CD4-positive, alpha-beta memory T cell (primary cell): ENCODE data around the gene RAPGEF2. TPM values are rescaled to one million over a fixed set of nuclear protein-coding genes. Genes with fewer than 3 reads are reported as not detected.

Experiments
- CTCF ChIA-PET: fragments of 350-600 bp; sonication (Branson Sonifier 250); formaldehyde crosslinking; loops from one replicate; lab custom pipeline; 2021; ENCODE audit warnings: inconsistent platforms; ENCODE audit not compliant: partially characterized antibody; lab: Charles Lee
- POLR2A ChIA-PET: fragments of 350-600 bp; sonication (Branson Sonifier 250); formaldehyde crosslinking; loops from one replicate; lab custom pipeline; 2021; ENCODE audit not compliant: partially characterized antibody; lab: Charles Lee
- DNase-seq, 5 donors: peaks; one replicate each; pipeline versions ENCODE4 v3.0.0 to v3.0.0-alpha.2; 2020 to 2022; ENCODE audit warnings: mixed read lengths in 1 of 5
- H3K27ac ChIP-seq: one replicate; pipeline ENCODE4 v1.7.0; 2013; ENCODE audit warnings: low read depth, low read length
- H3K27me3 ChIP-seq: 2 replicates; pipeline ENCODE4 v1.7.0; 2013; ENCODE audit warnings: mild to moderate bottlenecking, low read length, moderate library complexity; ENCODE audit not compliant: insufficient read depth
- H3K36me3 ChIP-seq: 2 replicates; pipeline ENCODE4 v1.7.0; 2013; ENCODE audit warnings: mild to moderate bottlenecking, low read length, moderate library complexity; ENCODE audit not compliant: insufficient read depth
- H3K4me1 ChIP-seq: 2 replicates; pipeline ENCODE4 v1.7.0; 2013; ENCODE audit warnings: mild to moderate bottlenecking, low read length, moderate library complexity; ENCODE audit not compliant: insufficient read depth
- H3K4me3 ChIP-seq, 2 donors: one replicate each; pipeline ENCODE4 v1.7.0; 2013; ENCODE audit warnings: low read length in 2 of 2, mild to moderate bottlenecking in 1 of 2
- H3K9me3 ChIP-seq, 2 donors: one replicate each; pipeline ENCODE4 v1.7.0; 2013; ENCODE audit warnings: low read length in 2 of 2, control low read depth in 1 of 2; ENCODE audit not compliant: control insufficient read depth in 1 of 2
- H3K27ac Mint-ChIP-seq, 7 donors: one replicate each; pipeline ENCODE4 v1.8.0; 2020 to 2021; ENCODE audit warnings: mixed read lengths in 7 of 7, mild to moderate bottlenecking in 6 of 7, inconsistent platforms in 3 of 7, moderate library complexity in 3 of 7
- H3K27me3 Mint-ChIP-seq, 2 donors: one replicate each; pipeline ENCODE4 v1.8.0; 2020 to 2021; ENCODE audit warnings: mixed read lengths in 2 of 2
- H3K36me3 Mint-ChIP-seq, 2 donors: one replicate each; pipeline ENCODE4 v1.8.0; 2020 to 2021; ENCODE audit warnings: mixed read lengths in 2 of 2, inconsistent platforms in 1 of 2, mild to moderate bottlenecking in 1 of 2
- H3K4me1 Mint-ChIP-seq, 4 donors: one replicate each; pipeline ENCODE4 v1.8.0; 2020 to 2021; ENCODE audit warnings: mixed read lengths in 4 of 4, mild to moderate bottlenecking in 1 of 4
- H3K4me3 Mint-ChIP-seq, 8 donors: one replicate each; pipeline ENCODE4 v1.8.0; 2020 to 2021; ENCODE audit warnings: mixed read lengths in 8 of 8, mild to moderate bottlenecking in 7 of 8, moderate library complexity in 6 of 8, inconsistent platforms in 3 of 8
- H3K9me3 Mint-ChIP-seq, 8 donors: one replicate each; pipeline ENCODE4 v1.8.0; 2020 to 2021; ENCODE audit warnings: mixed read lengths in 8 of 8, mild to moderate bottlenecking in 5 of 8, inconsistent platforms in 3 of 8, moderate library complexity in 1 of 8
- intact Hi-C: fragments of 100-400 bp; cut with micrococcal nuclease; formaldehyde crosslinking; loops from one replicate; pipeline ENCODE4 v1.15.1; 2023
- polyA plus RNA-seq, 2 donors: library from polyadenylated mRNA; unstranded; fragments of 300-500 nt; fragmentation: Illumina TruSeq; gene quantifications; one replicate each; pipeline ENCODE4 v1.2.3, GENCODE V29; 2021
- total RNA-seq, 2 experiments: library from RNA; stranded (reverse); gene quantifications; one replicate each; pipeline ENCODE4 v1.2.3, GENCODE V29; 2021

Gene RAPGEF2
- total and polyA plus RNA-seq, 4 experiments from 2014 or later, result 0.69 to 27.9 (median 12.1) TPM

DNA sequence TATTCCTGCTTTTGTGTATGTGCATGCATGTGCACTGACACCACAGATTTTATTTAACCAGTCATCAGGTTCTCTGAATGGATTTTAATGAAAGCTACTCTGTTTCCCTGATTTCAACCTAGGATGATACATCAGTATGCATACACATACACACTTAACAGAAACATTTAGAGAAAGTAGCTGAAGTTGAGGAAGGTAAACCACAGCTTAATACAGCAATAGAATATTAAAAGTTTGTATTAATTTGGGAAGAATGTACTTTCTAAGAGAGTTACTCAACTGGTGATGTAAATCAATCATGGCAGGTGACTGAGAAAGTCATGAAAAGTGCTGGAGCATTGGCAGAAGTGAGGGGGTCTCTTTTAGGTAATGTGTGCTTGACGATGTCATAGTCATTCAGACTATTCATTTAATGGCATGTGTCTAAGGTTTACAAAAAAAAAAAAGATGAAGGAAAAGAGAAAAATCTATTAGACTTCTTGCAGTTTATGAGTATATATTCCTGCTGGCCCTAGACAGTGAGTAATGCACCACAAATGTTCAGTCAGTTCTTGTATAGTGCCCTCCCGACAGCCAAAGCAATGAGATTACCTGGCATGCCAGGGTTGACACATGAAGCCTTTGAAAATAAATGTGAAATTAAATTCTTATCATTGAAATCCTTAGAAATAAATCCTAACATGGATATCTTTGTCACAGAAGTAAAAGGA, 187.6 kb downstream of the RAPGEF2 start:
- Mint-ChIP-seq H3K9me3 (peaks cover 0 to 3% (median 0%) of the 10 kb centered on the region in 8 donors), H3K27ac (no peak overlapping the region), H3K4me3 (no peak overlapping the region), H3K27me3 (no peaks in the 10 kb centered on the region), H3K4me1 (no peaks in the 10 kb centered on the region), H3K36me3 (peaks cover 2 to 17% of the 10 kb centered on the region in 2 donors)
- Histone ChIP-seq H3K36me3 (no peaks in the 10 kb centered on the region), H3K4me1 (no peaks in the 10 kb centered on the region), H3K9me3 (no peaks in the 10 kb centered on the region), H3K27ac (no peak overlapping the region), H3K4me3 (no peak overlapping the region), H3K27me3 (no peaks in the 10 kb centered on the region)
- no peak for DNase-seq
- ChIA-PET CTCF (no interaction called here), POLR2A (no interaction called here)
- intact Hi-C loops, result no loop called here

DNA sequence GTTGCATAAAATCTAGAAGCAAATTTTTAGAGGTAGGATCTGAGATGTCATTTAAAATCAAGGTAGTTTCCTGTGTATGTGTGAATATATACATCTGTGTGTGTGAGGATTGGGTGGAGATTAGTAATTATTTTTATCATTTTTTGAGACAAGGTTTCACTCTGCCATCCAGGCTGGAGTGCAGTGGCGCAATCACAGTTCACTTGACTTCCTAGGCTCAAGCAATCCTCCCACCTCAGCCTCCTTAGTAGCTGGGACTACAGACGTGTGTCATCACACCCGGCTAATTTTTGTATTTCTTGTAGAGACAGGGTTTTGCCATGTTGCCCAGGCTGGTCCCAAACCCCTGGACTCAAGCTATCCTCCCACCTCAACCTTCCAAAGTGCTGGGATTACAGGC, 188.3 kb downstream of the RAPGEF2 start:
- intact Hi-C loops, result no loop called here
- Mint-ChIP-seq H3K27me3 (no peaks in the 10 kb centered on the region), H3K36me3 (peaks cover 2 to 14% of the 10 kb centered on the region in 2 donors), H3K27ac (no peak overlapping the region), H3K4me1 (peaks cover 0 to 2% (median under 1%) of the 10 kb centered on the region in 4 donors), H3K4me3 (no peak overlapping the region), H3K9me3 (peaks cover 0 to under 1% (median 0%) of the 10 kb centered on the region in 8 donors)
- H3K9me3 ChIP-seq, result no peaks in the 10 kb centered on the region
- no peak overlapping the region for H3K4me3 ChIP-seq
- DNase-seq, result no peak
- no peaks in the 10 kb centered on the region for H3K4me1 ChIP-seq
- POLR2A ChIA-PET, result no interaction called here
- CTCF ChIA-PET, result no interaction called here
- H3K27ac ChIP-seq, result no peak overlapping the region
- H3K27me3 ChIP-seq, result no peaks in the 10 kb centered on the region
- no peaks in the 10 kb centered on the region for H3K36me3 ChIP-seq

DNA sequence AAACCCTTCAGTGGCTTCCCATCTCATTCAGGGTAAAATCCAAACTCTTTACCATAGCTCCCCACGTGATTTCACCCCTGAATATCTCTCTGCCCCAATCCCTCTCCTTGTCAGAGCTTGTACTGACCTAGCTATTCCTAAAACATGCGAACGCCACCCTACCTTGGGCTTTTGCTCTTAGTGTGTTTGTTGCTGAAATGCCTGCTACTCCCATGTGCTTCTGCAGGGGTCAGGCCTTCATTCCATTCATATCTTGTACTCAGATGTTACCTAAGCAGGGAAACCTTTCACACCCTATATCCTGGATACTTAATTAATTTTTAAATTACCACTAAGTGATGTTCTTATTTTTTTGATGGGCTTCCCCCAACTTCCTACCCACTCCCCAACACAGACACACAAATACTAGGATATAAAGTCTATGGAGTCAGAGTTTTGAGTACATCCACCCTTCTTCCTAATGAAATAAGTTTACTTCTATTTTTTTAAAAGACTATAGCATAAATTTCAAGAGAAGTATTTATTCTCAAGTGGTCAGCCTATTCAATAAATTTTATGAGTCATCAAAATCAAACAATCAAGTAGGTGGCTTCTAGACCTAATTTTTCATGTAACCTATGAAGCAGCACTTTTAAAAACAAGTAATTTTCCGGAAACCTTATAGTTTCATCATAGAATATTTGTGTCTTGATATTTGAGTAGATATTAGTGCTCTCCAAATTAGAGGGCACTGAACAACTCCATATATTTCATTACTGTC, 189.4 kb downstream of the RAPGEF2 start:
- H3K4me3 Mint-ChIP-seq, result peak overlapping the region in 1 of 8 donors; percentile 27
- peaks cover 0 to 3% (median under 1%) of the 10 kb centered on the region in 4 donors for H3K4me1 Mint-ChIP-seq
- H3K9me3 ChIP-seq, result no peaks in the 10 kb centered on the region
- no peaks in the 10 kb centered on the region for H3K27me3 Mint-ChIP-seq
- H3K27ac Mint-ChIP-seq, result peak overlapping the region in 2 of 7 donors; percentile 50 to 79
- intact Hi-C loops, result no loop called here
- no peak for DNase-seq
- no peaks in the 10 kb centered on the region for H3K27me3 ChIP-seq
- no peak overlapping the region for H3K4me3 ChIP-seq
- ChIA-PET POLR2A (no interaction called here), CTCF (no interaction called here)
- H3K9me3 Mint-ChIP-seq, result no peaks in the 10 kb centered on the region
- H3K36me3 ChIP-seq, result no peaks in the 10 kb centered on the region
- H3K27ac ChIP-seq, result no peak overlapping the region
- H3K36me3 Mint-ChIP-seq, result peaks cover 2 to 9% of the 10 kb centered on the region in 2 donors
- no peaks in the 10 kb centered on the region for H3K4me1 ChIP-seq

DNA sequence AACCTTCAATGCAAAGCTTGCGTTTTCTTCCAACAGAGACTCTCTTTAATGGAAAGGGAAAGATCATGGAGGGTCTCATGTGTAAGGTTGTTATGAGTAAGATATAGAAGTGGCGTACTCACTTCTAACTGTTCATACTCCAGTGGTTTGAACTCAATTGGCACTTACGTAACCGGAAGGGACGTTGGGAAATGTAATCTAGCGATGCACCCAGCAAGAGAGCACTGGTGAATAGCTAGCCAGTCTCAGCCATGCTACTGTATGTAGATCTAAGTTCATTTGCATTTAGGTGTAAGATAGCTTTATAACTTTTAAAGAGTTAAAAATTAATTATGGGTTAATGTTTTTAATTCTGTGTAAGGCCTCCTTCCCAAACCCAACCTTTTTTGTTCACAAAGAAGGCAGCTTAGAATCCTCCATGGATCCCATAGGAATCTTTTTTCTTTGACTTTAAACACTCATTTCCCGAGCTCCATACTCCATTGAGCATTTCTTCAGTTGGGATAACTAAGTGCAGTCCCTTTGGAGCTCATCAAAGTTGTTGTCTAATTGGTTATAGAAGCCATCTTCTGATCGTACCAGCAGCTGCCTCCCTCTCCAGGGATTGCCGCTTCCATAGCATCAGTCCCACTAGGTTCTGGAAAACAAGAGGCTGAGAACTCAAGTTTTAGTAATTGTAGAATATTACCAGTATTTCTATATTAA, 191.1 kb downstream of the RAPGEF2 start:
- intact Hi-C loops, result no loop called here
- H3K27ac Mint-ChIP-seq, result no peak overlapping the region
- H3K27me3 Mint-ChIP-seq, result no peaks in the 10 kb centered on the region
- Histone ChIP-seq H3K4me3 (no peak overlapping the region), H3K36me3 (no peaks in the 10 kb centered on the region), H3K27ac (no peak overlapping the region), H3K4me1 (no peaks in the 10 kb centered on the region), H3K27me3 (no peaks in the 10 kb centered on the region), H3K9me3 (no peaks in the 10 kb centered on the region)
- H3K9me3 Mint-ChIP-seq, result no peaks in the 10 kb centered on the region
- H3K36me3 Mint-ChIP-seq, result peaks cover 2 to 9% of the 10 kb centered on the region in 2 donors
- H3K4me3 Mint-ChIP-seq, result no peak overlapping the region
- no peak for DNase-seq
- peaks cover 0 to 6% (median 2%) of the 10 kb centered on the region in 4 donors for H3K4me1 Mint-ChIP-seq
- ChIA-PET POLR2A (no interaction called here), CTCF (no interaction called here)

DNA sequence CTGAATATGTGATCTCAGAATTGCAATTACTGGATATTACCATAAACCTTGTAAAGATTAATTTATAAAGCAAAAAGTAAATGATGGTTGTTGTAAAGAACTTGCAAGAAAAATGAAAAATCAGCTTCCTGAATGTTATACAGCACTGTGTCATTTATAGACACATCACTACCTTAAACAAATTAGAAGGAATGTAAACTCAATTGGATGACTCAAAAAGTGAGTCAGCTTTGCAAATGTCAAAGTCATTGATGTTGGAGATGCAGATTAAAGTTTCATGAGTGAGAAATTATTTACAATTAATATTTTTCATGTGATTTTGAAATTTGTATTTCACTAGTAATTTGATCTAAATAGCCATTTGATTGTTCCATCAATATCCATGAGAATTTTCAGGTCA, 193.2 kb downstream of the RAPGEF2 start:
- POLR2A ChIA-PET, result no interaction called here
- H3K4me1 ChIP-seq, result no peaks in the 10 kb centered on the region
- H3K27me3 ChIP-seq, result no peaks in the 10 kb centered on the region
- Mint-ChIP-seq H3K9me3 (no peaks in the 10 kb centered on the region), H3K36me3 (peaks cover under 1 to 2% of the 10 kb centered on the region in 2 donors), H3K4me1 (peaks cover 0 to 6% (median 2%) of the 10 kb centered on the region in 4 donors), H3K4me3 (no peak overlapping the region), H3K27ac (no peak overlapping the region), H3K27me3 (no peaks in the 10 kb centered on the region)
- H3K9me3 ChIP-seq, result no peaks in the 10 kb centered on the region
- CTCF ChIA-PET, result no interaction called here
- H3K4me3 ChIP-seq, result no peak overlapping the region
- no peak for DNase-seq
- no peaks in the 10 kb centered on the region for H3K36me3 ChIP-seq
- no peak overlapping the region for H3K27ac ChIP-seq
- intact Hi-C loops, result no loop called here

DNA sequence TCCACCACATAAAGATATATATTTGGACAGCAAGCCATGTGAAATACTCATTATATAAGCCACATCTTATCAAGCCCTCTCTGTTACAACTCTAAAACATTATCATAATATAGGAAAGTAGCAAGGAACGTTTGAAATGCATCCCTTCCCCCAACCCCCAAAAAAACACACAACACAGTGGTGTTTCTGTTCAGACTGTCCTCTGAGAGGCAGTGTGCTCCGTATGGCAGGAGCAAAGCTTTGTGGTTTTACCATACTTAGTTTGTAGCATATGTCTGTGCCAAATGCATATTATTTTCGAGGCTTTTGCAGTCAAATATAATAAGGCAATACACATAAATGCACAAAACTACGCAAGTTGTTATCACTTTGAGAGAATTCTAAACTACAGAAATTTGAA, 194.2 kb downstream of the RAPGEF2 start:
- Histone ChIP-seq H3K4me1 (no peaks in the 10 kb centered on the region), H3K4me3 (no peak overlapping the region), H3K27ac (no peak overlapping the region), H3K27me3 (no peaks in the 10 kb centered on the region), H3K9me3 (no peaks in the 10 kb centered on the region), H3K36me3 (no peaks in the 10 kb centered on the region)
- H3K36me3 Mint-ChIP-seq, result peaks cover 0 to under 1% of the 10 kb centered on the region in 2 donors
- CTCF ChIA-PET, result no interaction called here
- H3K27ac Mint-ChIP-seq, result no peak overlapping the region
- POLR2A ChIA-PET, result no interaction called here
- no peaks in the 10 kb centered on the region for H3K9me3 Mint-ChIP-seq
- no peak for DNase-seq
- intact Hi-C loops, result no loop called here
- H3K4me1 Mint-ChIP-seq, result peaks cover 0 to 6% (median 2%) of the 10 kb centered on the region in 4 donors
- H3K27me3 Mint-ChIP-seq, result no peaks in the 10 kb centered on the region
- H3K4me3 Mint-ChIP-seq, result no peak overlapping the region

DNA sequence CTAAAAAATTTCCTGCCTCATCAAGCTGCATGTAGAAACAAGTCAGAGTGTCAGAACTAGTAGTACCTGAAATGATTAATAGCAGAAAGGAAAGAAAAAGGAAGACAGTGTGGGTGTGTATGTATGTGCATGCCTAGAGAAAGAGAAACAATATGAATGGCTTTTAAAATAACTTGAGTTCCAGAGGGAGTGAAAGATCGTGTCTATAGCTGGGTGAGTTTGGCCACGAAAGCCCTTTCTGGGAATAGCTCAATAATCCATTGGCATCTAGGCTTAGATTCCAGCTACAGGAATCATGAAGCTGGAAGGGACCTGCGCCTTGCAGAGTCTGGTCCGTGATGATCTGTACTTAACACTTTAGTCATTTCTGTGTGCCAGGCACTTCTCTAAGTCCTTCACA, 195.6 kb downstream of the RAPGEF2 start:
- Mint-ChIP-seq H3K4me1 (peaks cover 0 to 6% (median 2%) of the 10 kb centered on the region in 4 donors), H3K9me3 (no peaks in the 10 kb centered on the region), H3K27me3 (no peaks in the 10 kb centered on the region), H3K4me3 (no peak overlapping the region), H3K36me3 (no peaks in the 10 kb centered on the region), H3K27ac (no peak overlapping the region)
- no peaks in the 10 kb centered on the region for H3K36me3 ChIP-seq
- ChIA-PET CTCF (no interaction called here), POLR2A (no interaction called here)
- DNase-seq, result no peak
- no peak overlapping the region for H3K4me3 ChIP-seq
- no peak overlapping the region for H3K27ac ChIP-seq
- no peaks in the 10 kb centered on the region for H3K27me3 ChIP-seq
- H3K4me1 ChIP-seq, result no peaks in the 10 kb centered on the region
- intact Hi-C loops, result no loop called here
- H3K9me3 ChIP-seq, result no peaks in the 10 kb centered on the region
